GM18511 (cell line): ENCODE measurements around the gene TNFAIP3.
"Not testable (repeated sequence)": the region's sequence is repeated elsewhere in the genome, so short reads cannot be mapped to it uniquely, and the experiment has no call there.

Experiments
- ATAC-seq: cut with Tn5 transposase; IDR thresholded peaks from one replicate; pipeline ENCODE4 v1.9.1; 2021; ENCODE audit warnings: mild to moderate bottlenecking, moderate library complexity; ENCODE audit not compliant: unreplicated experiment

Gene TNFAIP3

GRCh38 chr6:137877113-137877512 is 10.1 kb downstream of the TNFAIP3 start:
- no peak for ATAC-seq

DNA sequence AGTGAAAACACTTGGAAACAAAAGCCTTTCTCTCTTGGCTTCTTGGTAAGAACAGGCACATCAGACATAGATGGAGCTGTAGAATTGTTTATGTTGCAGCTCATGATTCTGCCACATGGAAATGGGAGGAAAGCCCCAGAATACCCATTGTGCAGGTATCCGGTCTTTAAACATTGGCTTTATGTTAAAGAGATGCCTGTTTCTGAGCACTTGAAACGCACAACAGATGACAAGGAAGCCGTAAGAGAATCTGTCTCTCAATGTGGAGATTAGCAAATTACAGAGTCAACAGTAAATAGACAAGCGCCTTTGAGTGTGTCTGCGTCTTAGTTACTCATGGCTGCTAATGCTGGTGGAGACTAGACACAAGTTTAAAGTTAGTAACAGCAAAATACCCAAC is 10.5 kb downstream of the TNFAIP3 start:
- no peak for ATAC-seq

GRCh38 chr6:137878029-137878428 is 11.0 kb downstream of the TNFAIP3 start:
- no peak for ATAC-seq

DNA sequence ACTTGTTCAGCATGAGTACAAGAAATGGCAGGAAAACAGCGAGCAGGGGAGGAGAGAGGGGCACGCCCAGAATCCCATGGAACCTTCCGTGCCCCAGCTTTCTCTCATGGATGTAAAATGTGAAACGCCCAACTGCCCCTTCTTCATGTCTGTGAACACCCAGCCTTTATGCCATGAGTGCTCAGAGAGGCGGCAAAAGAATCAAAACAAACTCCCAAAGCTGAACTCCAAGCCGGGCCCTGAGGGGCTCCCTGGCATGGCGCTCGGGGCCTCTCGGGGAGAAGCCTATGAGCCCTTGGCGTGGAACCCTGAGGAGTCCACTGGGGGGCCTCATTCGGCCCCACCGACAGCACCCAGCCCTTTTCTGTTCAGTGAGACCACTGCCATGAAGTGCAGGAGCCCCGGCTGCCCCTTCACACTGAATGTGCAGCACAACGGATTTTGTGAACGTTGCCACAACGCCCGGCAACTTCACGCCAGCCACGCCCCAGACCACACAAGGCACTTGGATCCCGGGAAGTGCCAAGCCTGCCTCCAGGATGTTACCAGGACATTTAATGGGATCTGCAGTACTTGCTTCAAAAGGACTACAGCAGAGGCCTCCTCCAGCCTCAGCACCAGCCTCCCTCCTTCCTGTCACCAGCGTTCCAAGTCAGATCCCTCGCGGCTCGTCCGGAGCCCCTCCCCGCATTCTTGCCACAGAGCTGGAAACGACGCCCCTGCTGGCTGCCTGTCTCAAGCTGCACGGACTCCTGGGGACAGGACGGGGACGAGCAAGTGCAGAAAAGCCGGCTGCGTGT is 11.6 kb downstream of the TNFAIP3 start:
- ATAC-seq: no peak

- no peak for ATAC-seq
These were observed 12.2 kb downstream of the TNFAIP3 start for GRCh38 chr6:137879299-137879698.

DNA sequence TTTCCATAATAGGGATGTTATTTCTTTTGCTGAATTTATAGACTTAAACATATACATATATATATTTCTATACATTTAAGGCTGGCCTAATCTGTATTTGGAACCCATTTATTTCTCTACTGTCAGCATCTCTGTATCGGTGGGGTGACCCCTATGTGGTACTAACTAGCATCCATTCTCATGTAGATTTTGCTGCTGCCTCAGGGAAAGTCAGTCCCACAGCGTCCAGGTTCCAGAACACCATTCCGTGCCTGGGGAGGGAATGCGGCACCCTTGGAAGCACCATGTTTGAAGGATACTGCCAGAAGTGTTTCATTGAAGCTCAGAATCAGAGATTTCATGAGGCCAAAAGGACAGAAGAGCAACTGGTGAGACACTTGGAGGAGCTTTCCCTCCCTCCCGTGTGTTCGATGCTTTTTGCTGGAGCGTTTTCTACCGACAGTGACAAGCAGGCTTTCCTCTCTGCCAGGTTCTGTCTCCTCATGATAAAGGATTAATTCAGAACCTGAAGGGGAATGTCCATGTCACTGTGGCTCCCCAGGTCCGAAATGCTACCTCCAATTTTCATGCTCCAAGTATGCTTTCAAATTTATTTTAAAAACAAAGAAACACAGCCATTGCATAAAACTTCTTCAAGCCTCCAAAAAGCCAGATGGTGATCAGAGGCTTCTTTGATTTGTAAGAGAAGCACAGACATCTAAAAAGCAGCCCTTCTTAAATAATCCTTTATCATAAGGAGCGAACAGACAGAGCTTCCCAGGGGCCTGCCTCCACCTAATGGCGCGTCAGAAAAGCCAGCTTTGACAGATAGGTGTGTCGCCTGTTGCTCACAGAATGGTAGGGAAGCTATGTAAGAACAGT is 13.1 kb downstream of the TNFAIP3 start:
- no peak for ATAC-seq

DNA sequence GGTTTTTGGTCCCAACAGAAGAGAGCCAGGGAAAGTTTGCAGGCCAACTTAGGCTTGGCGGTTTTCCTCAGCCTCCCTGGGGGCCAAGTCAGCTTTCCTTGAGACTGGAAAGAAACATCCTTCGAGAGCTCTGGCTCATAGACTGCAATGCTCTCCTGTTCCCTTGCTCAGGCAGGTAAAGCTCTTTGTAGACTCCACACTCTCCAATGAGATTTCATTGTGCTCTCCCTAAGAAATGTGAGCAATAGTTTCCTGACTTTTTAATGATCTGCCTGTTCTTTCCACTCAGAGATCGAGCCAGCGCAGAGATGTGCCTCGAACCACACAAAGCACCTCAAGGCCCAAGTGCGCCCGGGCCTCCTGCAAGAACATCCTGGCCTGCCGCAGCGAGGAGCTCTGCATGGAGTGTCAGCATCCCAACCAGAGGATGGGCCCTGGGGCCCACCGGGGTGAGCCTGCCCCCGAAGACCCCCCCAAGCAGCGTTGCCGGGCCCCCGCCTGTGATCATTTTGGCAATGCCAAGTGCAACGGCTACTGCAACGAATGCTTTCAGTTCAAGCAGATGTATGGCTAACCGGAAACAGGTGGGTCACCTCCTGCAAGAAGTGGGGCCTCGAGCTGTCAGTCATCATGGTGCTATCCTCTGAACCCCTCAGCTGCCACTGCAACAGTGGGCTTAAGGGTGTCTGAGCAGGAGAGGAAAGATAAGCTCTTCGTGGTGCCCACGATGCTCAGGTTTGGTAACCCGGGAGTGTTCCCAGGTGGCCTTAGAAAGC is 13.9 kb downstream of the TNFAIP3 start:
- ATAC-seq: no peak

DNA sequence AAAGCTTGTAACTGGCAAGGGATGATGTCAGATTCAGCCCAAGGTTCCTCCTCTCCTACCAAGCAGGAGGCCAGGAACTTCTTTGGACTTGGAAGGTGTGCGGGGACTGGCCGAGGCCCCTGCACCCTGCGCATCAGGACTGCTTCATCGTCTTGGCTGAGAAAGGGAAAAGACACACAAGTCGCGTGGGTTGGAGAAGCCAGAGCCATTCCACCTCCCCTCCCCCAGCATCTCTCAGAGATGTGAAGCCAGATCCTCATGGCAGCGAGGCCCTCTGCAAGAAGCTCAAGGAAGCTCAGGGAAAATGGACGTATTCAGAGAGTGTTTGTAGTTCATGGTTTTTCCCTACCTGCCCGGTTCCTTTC is 14.4 kb downstream of the TNFAIP3 start:
- ATAC-seq: no peak

DNA sequence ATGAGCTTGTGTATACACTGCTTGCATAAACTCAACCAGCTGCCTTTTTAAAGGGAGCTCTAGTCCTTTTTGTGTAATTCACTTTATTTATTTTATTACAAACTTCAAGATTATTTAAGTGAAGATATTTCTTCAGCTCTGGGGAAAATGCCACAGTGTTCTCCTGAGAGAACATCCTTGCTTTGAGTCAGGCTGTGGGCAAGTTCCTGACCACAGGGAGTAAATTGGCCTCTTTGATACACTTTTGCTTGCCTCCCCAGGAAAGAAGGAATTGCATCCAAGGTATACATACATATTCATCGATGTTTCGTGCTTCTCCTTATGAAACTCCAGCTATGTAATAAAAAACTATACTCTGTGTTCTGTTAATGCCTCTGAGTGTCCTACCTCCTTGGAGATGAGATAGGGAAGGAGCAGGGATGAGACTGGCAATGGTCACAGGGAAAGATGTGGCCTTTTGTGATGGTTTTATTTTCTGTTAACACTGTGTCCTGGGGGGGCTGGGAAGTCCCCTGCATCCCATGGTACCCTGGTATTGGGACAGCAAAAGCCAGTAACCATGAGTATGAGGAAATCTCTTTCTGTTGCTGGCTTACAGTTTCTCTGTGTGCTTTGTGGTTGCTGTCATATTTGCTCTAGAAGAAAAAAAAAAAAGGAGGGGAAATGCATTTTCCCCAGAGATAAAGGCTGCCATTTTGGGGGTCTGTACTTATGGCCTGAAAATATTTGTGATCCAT is 15.3 kb downstream of the TNFAIP3 start:
- no peak for ATAC-seq

- ATAC-seq: no peak
These were observed 16.5 kb downstream of the TNFAIP3 start for GRCh38 chr6:137883400-137884148.

DNA sequence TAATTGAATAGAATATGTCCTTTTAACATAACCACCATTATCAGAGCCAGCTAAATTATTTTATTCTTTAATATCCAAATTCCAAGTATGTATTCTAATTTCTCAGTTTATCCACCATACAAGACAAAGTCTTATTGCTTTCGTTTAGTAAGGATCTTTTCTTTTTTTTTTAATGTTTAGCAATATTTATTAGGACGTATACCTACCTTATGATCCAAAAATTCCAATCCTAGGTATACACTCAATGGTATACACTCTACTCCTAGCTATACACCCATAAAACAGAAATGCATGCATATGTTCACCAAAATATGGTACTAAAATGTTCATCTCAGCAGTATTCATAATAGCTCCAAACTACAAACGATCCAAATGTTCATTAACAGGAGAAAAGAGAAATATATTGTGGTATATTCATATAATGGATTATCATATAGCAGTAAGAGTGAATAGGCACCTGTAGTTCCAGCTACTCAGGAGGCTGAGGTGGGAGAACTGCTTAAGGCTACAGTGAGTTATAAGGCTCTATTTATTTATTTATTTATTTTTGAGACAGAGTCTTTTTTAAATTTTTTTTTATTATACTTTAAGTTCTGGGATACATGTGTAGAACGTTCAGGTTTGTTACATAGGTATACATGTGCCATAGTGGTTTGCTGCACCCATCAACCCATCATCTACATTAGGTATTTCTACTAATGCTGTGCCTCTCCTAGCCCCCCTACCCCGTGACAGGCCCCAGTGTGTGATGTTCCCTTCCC is 17.3 kb downstream of the TNFAIP3 start:
- no peak for ATAC-seq

DNA sequence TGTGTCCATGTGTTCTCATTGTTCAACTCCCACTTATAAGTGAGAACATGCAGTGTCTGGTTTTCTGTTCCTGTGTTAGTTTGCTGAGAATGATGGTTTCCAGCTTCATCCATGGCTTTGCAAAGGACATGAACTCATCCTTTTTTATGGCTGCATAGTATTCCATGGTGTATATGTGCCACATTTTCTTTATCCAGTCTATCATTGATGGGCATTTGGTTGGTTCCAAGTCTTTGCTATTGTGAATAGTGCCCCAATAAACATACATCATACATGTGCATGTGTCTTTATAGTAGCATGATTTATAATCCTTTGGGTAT is 17.8 kb downstream of the TNFAIP3 start:
- ATAC-seq: not testable (repeated sequence)

DNA sequence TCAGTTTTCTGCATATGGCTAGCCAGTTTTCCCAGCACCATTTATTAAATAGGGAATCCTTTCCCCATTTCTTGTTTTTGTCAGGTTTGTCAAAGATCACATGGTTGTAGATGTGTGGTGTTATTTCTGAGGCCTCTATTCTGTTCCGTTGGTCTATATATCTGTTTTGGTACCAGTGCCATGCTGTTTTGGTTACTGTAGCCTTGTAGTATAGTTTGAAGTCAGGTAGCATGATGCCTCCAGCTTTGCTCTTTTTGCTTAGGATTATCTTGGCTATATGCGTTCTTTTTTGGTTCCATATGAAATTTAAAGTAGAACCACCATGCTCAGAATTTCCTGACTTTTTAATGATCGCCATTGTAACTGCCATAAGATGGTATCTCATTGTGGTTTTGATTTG is 19.2 kb downstream of the TNFAIP3 start:
- ATAC-seq: not testable (repeated sequence)

GRCh38 chr6:137890983-137891537 is 24.0 kb downstream of the TNFAIP3 start:
- no peak for ATAC-seq

DNA sequence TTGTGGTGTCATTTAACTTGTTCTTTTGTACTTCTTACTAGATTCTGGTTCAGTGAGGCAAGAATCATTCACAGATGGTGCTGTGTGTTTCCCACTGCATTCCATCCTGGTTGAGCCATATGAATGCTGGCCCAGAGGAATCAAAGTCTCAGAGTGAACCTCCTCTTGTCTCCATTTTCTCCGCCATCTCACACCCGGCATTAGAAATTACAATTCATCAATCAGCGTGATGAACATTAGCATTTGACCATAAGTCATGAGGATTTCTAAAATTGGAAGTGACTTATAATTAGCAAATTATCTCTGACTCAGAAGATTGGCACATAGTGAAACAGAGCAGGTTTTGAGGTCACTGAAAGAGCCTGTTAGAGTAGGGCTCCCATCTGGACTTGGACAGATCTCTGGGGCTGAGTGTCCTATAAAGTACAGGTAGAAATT is 25.2 kb downstream of the TNFAIP3 start:
- ATAC-seq: peak; percentile 61

DNA sequence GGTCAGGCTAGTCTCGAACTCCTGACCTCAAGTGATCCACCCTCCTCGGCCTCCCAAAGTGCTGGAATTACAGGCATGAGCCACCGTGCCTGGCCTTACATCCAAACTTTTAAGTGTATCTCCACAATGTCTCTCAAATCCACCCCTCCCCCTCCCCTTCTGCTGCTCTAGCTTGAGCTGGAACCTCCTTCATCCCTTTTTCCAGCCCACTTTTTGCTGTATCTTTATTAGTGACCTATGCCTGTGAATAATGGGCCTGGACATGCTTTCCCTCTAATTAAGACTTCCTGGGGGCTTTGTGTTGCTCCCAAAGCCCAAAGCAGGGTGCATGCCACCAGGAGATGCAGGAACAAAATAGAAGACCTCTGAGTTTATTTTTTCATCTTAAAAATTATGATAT is 26.1 kb downstream of the TNFAIP3 start:
- no peak for ATAC-seq

GRCh38 chr6:137893726-137894125 is 26.7 kb downstream of the TNFAIP3 start:
- no peak for ATAC-seq

DNA sequence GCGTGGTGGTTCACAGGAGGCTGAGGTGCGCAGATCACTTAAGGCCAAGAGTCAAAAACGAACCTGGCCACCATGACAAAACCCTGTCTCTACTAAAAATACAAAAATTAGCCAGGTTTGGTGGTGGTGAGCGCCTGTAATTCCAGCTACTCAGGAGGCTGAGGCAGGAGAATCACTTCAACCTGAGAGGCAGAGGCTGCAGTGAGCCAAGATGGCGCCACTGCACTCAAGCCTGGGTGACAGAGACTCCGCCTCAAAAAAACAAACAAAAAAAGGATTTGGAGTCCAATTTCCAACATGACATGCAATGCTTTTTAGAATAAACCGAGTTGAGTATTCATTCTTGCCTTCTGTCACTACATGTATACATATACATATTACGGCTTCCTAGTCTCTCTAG is 27.3 kb downstream of the TNFAIP3 start:
- ATAC-seq: not testable (repeated sequence)

- ATAC-seq: no peak
These were observed 27.8 kb downstream of the TNFAIP3 start for GRCh38 chr6:137894779-137895385.
